ENCODE results near the gene SFXN2.
"Not testable (repeated sequence)": the region's sequence is repeated elsewhere in the genome, so short reads cannot be mapped to it uniquely, and the experiment has no call there.

The SFXN2 gene, protein sequence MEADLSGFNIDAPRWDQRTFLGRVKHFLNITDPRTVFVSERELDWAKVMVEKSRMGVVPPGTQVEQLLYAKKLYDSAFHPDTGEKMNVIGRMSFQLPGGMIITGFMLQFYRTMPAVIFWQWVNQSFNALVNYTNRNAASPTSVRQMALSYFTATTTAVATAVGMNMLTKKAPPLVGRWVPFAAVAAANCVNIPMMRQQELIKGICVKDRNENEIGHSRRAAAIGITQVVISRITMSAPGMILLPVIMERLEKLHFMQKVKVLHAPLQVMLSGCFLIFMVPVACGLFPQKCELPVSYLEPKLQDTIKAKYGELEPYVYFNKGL

DNA sequence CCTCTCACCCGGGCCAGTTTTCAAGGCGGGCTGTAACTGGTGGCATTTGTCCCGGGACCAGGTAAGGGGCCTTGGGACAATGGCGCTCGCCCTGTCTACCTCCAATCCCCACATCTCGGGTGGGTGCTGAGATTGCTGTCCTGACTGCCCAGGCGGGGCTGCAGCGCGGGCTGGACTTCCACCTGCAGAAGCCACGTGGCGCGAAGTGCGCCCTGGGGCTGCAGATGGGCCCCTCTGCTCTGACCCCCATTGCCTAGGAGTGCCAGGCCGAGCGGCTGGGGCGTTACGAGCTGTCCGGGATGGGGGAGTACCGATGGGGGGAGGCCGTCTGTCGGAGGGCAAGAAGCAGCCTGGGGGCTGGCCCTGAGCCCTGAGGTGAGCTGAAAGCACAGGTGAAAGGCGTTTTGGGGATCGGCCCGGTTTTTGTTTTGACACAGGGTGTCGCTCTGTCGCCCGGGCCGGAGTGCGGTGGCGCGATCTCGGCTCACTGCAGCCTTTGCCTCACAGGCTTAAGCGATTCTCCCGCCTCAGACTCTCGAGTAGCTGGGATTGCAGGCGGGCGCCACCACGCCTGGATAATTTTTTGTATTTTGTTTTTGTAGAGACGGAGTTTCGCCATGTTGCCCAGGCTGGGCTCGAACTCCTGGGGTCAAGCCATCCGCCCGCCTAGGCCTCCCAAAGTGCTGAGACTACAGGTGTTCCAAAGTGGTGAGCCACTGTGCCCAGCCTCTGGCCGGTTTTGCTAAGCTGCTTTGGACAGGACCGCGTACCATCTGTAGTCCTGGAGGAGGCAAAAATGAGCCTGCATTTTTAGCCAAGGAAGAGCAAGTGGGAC, at the start of gene SFXN2:
TSS of gene SFXN2 (plus strand) at position 16 of the 835 bp plus-strand sequence. CDS start 12,001 bp downstream, outside the sequence.
- peak in 1 of 2 donors; percentile 3 for DNase-seq (ENCODE audit: low read depth in 2 of 2)

DNA sequence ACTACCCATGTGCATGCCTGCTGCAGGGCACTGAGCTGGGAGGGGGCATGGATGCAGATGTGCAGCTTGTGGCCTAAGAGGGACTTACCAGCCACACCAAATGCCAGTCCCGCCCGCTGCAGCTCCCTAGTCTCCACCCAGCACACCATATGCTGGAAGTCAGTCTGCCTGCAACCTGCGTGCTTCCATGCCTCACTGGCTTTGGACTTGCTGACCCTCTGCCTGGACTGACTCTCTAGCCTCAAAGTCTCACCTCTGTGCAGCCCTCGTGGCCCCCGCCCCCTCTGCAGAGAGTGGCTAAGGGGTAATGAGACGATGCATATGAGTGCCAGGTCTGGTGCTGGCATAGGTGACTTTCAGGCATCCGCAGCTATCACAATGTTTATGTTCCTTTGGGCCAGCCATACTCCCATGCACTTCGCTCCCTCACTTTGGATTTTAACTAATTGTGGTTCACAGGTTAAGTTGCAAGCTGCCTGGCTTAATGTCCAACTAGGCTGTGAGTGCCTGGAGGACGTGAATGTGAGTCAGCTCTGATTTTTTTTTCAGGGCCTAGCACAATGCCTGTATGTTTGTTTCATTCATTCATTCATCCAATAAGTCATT, 48.4 kb upstream of the SFXN2 start:
- no peak for DNase-seq (ENCODE audit: low read depth in 2 of 2)

DNA sequence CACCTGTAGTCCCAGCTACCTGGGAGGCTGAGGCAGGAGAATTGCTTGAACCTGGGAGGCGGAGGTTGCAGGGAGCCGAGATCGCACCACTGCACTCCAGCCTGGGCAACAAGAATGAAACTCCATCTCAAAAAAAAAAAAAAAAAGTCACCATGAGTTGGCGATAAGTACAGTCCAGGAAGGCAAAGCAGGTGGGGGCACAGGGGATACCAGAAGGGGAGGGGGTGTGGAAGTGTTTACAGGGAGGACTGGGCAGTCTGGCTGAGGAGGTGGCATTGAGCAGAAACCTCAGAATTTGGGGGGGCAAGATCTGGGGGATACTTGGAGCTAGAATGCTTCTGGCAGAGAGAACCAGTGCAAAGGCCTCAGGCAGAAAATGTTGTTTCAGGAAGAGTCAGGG, 47.0 kb upstream of the SFXN2 start:
- not testable (repeated sequence) for DNase-seq (ENCODE audit: low read depth in 2 of 2)

GRCh38 chr10:102668326-102669107, 45.9 kb upstream of the SFXN2 start:
- DNase-seq (ENCODE audit: low read depth in 2 of 2), result no peak

GRCh38 chr10:102669206-102670064, 45.0 kb upstream of the SFXN2 start:
- no peak for DNase-seq (ENCODE audit: low read depth in 2 of 2)

GRCh38 chr10:102670065-102670670, 44.3 kb upstream of the SFXN2 start:
- no peak for DNase-seq (ENCODE audit: low read depth in 2 of 2)

DNA sequence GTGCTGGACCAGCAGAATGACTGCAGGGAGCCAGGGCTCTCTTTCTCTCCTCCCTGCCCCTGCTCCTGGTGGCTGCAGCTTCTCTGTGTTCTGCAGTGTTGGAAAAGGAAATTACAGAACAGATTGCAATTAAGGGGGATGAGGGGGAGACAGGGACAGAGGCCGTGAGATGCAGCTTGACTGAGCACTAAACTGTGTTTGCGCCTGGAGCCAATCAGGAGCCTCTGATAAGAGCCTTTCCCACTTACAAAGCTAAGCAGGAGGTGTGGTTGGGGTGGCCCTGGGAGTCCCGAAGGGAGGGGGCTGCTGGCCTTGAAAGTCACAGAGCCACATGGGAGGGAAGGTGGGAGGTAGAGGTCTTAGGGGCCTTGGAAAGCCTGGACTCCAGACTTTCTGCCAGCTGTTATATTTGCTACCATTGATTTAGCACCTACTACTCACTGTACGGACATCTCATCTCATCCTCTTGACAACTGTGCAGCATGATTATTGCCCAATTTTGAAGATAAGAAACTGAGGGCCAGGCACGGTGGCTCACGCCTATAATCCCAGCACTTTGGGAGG, 43.5 kb upstream of the SFXN2 start:
- DNase-seq (ENCODE audit: low read depth in 2 of 2), result no peak

DNA sequence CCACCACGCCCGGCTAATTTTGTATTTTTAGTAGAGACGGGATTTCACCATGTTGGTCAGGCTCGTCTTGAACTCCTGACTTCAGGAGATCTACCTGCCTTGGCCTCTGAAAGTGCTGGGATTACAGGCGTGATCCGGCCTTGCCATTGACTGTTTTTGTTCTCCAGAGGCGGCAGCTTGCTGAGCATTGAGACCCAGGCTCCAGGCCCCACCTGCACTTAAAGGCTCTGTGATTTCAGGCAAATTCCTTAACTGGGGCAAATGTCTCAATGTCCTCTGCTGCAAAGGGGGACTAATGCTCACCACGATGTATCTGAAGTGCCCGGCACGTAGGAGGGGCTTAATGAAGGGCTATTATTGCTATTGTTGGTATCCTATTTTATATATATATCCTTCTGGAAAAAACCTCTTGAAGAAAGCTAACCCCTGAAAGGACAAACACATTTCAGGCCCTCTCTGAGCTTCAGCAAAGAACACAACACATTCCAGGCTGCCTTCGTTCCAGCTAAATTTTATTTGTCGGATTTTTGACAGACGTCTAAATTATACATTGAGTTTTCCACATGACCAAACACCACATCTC, 41.1 kb upstream of the SFXN2 start:
- no peak for DNase-seq (ENCODE audit: low read depth in 2 of 2)

GRCh38 chr10:102673819-102674511, 40.5 kb upstream of the SFXN2 start:
- peak in 1 of 2 donors; percentile 39 for DNase-seq (ENCODE audit: low read depth in 2 of 2)

DNA sequence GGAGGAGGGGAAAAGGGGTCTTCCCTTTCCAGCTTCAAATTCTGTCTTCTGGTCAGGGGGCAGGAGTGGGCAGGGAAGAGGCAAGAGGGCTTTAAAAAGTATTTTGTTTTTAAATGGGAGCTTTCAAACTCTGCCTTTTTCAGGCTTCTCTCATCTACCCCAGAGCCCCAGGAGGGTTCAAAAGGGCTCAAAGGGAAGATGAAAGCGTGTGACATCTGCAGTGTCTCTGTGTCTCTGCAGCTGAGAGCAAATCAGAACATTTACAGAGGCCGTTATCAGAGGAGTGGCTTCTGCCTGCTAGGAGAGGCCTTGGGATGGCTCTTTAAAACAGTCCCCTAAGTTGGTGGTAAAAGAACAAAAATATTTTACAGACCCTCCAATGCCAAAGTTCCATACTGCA, 39.9 kb upstream of the SFXN2 start:
- DNase-seq (ENCODE audit: low read depth in 2 of 2), result no peak

DNA sequence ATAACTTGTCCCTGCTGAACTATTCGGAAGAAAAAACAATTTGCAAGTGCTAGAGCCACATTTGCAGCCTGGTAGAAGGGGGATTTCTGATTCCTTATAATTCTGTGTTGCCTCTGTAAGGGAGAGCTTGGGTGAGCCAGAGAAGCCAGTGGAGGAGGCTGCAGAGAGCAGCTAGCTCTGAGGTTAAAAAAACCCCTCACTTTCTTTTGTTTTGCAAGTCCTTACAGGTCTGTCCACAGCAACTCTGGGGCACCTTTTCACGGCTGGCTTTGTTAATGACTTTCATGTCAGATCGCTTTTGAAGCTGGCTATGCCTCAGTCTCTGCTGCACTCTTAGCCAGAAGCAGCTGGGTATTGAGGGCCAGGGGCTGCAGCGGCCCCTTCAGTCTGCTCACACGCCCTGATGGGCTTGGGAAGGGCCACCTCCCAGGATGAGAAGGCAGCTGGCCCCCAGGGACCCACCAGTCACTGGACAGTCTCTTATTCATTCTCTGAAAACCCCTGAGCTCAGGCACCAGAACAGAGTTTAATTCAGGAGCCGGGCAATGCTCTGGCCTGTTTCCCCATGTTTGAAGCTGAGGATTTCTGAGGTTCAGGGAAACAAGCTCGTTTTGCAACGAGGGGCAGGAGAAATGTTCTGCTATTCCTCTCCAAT, 39.3 kb upstream of the SFXN2 start:
- no peak for DNase-seq (ENCODE audit: low read depth in 2 of 2)

- no peak for DNase-seq (ENCODE audit: low read depth in 2 of 2)
Observed at GRCh38 chr10:102675666-102676533, 38.5 kb upstream of the SFXN2 start.

- no peak for DNase-seq (ENCODE audit: low read depth in 2 of 2)
Observed at GRCh38 chr10:102676534-102677315, 37.7 kb upstream of the SFXN2 start.

DNA sequence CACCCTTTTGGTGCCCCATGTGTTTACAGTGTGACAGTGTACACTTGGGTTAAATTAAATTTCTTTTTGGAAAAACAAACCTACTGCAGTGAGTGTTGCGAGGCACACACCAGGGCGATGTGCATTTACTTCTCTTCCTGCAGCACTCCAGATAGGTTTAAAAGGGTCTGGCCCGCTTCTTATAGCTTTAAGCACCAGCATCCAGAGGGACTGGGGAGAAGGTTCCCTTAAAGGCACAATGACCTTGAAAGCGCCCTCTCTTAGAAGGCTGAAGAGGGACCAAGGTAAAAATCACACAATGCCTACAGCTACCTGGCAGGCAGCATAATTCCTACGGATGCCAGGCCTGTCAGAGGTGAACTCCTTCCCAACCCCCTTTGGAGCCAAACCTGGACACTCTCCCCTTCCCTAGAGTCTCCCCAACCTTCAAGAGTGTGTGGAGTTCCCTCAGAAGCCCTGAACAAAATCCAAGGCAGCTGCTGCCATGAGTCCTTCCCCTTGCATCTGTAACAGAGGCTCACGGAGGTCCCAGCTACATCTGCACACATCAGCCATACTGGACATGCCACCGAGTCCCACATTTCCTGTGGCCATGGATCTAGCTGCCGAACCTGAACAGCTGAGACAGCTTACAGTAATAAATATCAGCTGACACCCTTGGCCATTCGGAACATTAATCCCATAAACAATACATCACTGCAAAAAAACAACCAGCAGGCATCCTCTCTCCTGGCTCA, 36.9 kb upstream of the SFXN2 start:
- DNase-seq (ENCODE audit: low read depth in 2 of 2), result no peak

DNA sequence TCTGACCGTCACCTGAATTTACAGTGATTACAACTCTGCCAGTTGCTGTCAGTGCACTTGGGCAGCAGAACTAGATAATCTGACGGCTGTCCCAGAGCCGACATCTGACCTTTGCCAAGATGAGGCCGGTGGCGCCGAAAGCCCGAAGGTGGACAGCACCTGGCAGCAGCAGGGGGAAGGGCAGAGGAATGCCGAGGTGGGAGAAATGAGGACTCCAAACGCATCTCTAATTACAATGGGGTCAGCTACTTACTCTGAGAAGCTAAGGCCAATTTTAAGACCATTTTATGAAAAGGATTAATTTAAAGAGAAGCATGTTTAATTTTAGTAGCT, 36.4 kb upstream of the SFXN2 start:
- DNase-seq (ENCODE audit: low read depth in 2 of 2), result no peak

GRCh38 chr10:102678842-102679289, 35.6 kb upstream of the SFXN2 start:
- DNase-seq (ENCODE audit: low read depth in 2 of 2), result no peak

All from stimulated activated CD4-positive, alpha-beta T cell treated with anti-CD3 and anti-CD28 coated beads, Interleukin-1b, Interleukin-23, amount 100 ng/mL, for 1 hour (primary cell).